Activated naive CD4-positive, alpha-beta T cell treated with anti-CD3 and anti-CD28 coated beads for 36 hours (primary cell): ENCODE measurements around the gene CHERP. TPM values are rescaled to one million over a fixed set of nuclear protein-coding genes. Genes with fewer than 3 reads are reported as not detected.
"Not testable (repeated sequence)": the region's sequence is repeated elsewhere in the genome, so short reads cannot be mapped to it uniquely, and the experiment has no call there.

ENCODE experiments used
- CTCF ChIA-PET: fragments of 350-600 bp; sonication (Branson Sonifier 250); formaldehyde crosslinking; loops from one replicate; lab custom pipeline; 2021; ENCODE audit warnings: antibody characterized with exemption; lab: Charles Lee
- DNase-seq: peaks from one replicate; pipeline ENCODE4 v3.0.0-alpha.2; 2020
- H3K27ac Mint-ChIP-seq: one replicate; pipeline ENCODE4 v1.8.0; 2021; ENCODE audit warnings: mild to moderate bottlenecking, mixed read lengths
- H3K27me3 Mint-ChIP-seq: one replicate; pipeline ENCODE4 v1.8.0; 2021; ENCODE audit warnings: low read depth, mixed read lengths
- H3K36me3 Mint-ChIP-seq: one replicate; pipeline ENCODE4 v1.8.0; 2021; ENCODE audit warnings: low read depth, mixed read lengths
- H3K4me1 Mint-ChIP-seq: one replicate; pipeline ENCODE4 v1.8.0; 2021; ENCODE audit warnings: low read depth, mixed read lengths
- H3K4me3 Mint-ChIP-seq: one replicate; pipeline ENCODE4 v1.8.0; 2021; ENCODE audit warnings: mild to moderate bottlenecking, moderate library complexity, mixed read lengths
- H3K9me3 Mint-ChIP-seq: one replicate; pipeline ENCODE4 v1.8.0; 2021; ENCODE audit warnings: mixed read lengths
- intact Hi-C: fragments of 100-400 bp; cut with micrococcal nuclease; formaldehyde crosslinking; loops from one replicate; pipeline ENCODE4 v1.15.1; 2023
- total RNA-seq, 2 experiments: library from RNA; stranded (reverse); gene quantifications; one replicate each; pipeline ENCODE4 v1.2.3, GENCODE V29; 2021

The CHERP gene
- total RNA-seq, 2 experiments from 2014 or later, result 54.4 to 54.7 TPM

- CTCF ChIA-PET, result interaction anchor here (0.6 to 1.0 kb wide), 2 partner anchors 30 to 309 kb away, joined by 3 to 4 read pairs; no protein-coding TSS in a partner anchor
- H3K4me1 Mint-ChIP-seq, result no peaks in the 10 kb centered on the region
- no peak overlapping the region for H3K4me3 Mint-ChIP-seq
- no peak overlapping the region for H3K27ac Mint-ChIP-seq
- intact Hi-C loops, result no loop called here
- no peaks in the 10 kb centered on the region for H3K9me3 Mint-ChIP-seq
- DNase-seq, result no peak
- no peaks in the 10 kb centered on the region for H3K27me3 Mint-ChIP-seq
- peaks cover 9% of the 10 kb centered on the region for H3K36me3 Mint-ChIP-seq
These were observed 33.7 kb downstream of the CHERP start for GRCh38 chr19:16508546-16508945.

DNA sequence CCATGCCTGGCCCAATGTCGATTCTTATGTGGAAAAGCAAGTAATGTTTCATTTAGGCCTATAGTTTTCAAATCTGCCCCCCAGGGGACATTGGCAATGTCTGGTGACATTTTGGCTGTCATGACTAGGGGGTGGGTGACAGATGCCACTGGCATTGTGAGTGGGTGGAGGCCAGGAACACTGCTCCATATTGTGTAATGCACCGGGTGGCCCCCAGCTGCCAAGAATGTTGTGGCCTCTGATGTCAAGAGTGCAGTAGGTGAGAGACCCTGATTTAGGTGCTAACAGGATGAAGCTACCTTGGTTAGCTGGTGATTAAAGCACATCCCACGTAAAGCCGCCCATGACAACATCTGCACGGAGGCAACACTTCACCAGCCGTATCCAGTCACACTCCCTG is 35.3 kb downstream of the CHERP start:
- Mint-ChIP-seq H3K4me3 (no peak overlapping the region), H3K4me1 (peaks cover 2% of the 10 kb centered on the region), H3K27ac (no peak overlapping the region), H3K9me3 (no peaks in the 10 kb centered on the region), H3K27me3 (no peaks in the 10 kb centered on the region), H3K36me3 (peaks cover 9% of the 10 kb centered on the region)
- no peak for DNase-seq
- CTCF ChIA-PET, result no interaction called here
- intact Hi-C loops, result no loop called here

DNA sequence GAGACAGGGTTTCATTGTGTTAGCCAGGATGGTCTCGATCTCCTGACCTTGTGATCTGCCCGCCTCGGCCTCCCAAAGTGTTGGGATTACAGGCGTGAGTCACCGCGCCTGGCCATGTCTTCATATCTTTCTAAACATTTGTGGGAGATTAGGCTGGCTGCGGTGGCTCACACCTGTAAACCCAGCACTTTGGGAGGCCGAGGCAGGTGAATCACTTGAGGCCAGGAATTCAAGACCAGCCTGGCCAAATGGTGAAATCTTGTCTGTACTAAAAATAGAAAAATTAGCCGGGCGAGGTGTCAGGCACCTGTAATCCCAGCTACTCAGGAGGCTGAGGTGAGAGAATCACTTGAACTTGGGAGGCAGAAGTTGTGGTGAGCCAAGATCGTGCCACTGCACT is 36.1 kb downstream of the CHERP start:
- DNase-seq, H3K27me3 Mint-ChIP-seq, H3K9me3 Mint-ChIP-seq, intact Hi-C loops, H3K4me1 Mint-ChIP-seq, CTCF ChIA-PET, H3K27ac Mint-ChIP-seq, H3K36me3 Mint-ChIP-seq, H3K4me3 Mint-ChIP-seq: not testable (repeated sequence)

GRCh38 chr19:16504271-16504670 is 38.0 kb downstream of the CHERP start:
- CTCF ChIA-PET, result no interaction called here
- intact Hi-C loops, result no loop called here
- H3K4me3 Mint-ChIP-seq, result no peak overlapping the region
- peaks cover 4% of the 10 kb centered on the region for H3K4me1 Mint-ChIP-seq
- no peak for DNase-seq
- no peak overlapping the region for H3K27ac Mint-ChIP-seq
- no peaks in the 10 kb centered on the region for H3K27me3 Mint-ChIP-seq
- no peaks in the 10 kb centered on the region for H3K9me3 Mint-ChIP-seq
- H3K36me3 Mint-ChIP-seq, result peaks cover 12% of the 10 kb centered on the region

DNA sequence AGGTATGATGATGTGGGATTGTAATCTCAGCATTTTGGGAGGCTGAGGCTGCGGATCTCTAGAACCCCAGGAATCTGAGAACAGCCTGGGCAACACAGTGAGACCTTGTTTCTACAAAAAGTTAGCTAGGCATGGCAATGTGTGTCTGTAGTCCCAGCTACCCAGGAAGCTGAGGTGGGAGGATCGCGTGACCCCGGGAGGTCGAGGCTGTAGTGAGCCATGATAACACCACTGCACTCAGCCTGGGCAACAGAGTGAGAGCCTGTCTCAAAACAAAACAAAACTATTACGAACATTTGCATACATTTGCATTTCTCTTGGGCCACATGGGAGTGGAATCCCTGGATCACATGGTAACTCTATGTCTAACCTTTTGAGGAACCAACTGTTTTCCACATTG is 44.4 kb downstream of the CHERP start:
- no peaks in the 10 kb centered on the region for H3K9me3 Mint-ChIP-seq
- peak overlapping the region; percentile 95 for H3K4me3 Mint-ChIP-seq
- no peak overlapping the region for H3K27ac Mint-ChIP-seq
- no peak for DNase-seq
- peaks cover 17% of the 10 kb centered on the region for H3K4me1 Mint-ChIP-seq
- intact Hi-C loops, result loop anchor here (5.0 kb wide), 2 partner anchors 301 to 661 kb away; partner anchors contain the start of gene AP1M1
- CTCF ChIA-PET, result no interaction called here
- H3K27me3 Mint-ChIP-seq, result no peaks in the 10 kb centered on the region
- H3K36me3 Mint-ChIP-seq, result peaks cover 7% of the 10 kb centered on the region

DNA sequence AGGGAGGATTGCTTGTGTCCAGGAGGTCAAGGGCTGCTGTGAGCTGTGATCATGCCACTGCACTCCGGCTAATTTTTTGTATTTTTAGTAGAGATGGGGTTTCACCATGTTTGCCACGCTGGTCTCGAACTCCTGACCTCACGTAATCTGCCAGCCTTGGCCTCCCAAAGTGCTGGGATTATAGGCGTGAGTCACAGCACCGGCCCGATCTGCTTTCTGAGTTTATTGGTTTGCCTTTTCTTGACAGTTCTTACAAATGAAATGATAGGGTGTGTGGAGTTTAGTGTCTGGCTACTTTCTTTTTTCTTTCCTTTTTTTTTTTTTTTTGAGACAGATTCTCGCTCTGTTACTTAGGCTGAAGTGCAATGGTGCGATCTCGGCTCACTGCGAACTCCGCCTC is 45.2 kb downstream of the CHERP start:
- H3K4me1 Mint-ChIP-seq, result peaks cover 17% of the 10 kb centered on the region
- CTCF ChIA-PET, result no interaction called here
- no peak overlapping the region for H3K27ac Mint-ChIP-seq
- intact Hi-C loops, result loop anchor here (5.0 kb wide), 2 partner anchors 300 to 660 kb away; partner anchors contain the start of gene AP1M1
- H3K27me3 Mint-ChIP-seq, result no peaks in the 10 kb centered on the region
- DNase-seq, result no peak
- peaks cover 5% of the 10 kb centered on the region for H3K36me3 Mint-ChIP-seq
- peak overlapping the region; percentile 95 for H3K4me3 Mint-ChIP-seq
- no peaks in the 10 kb centered on the region for H3K9me3 Mint-ChIP-seq

GRCh38 chr19:16496613-16496983 is 45.6 kb downstream of the CHERP start:
- Mint-ChIP-seq H3K4me3 (peak overlapping the region; percentile 95), H3K27me3 (no peaks in the 10 kb centered on the region), H3K36me3 (peaks cover 5% of the 10 kb centered on the region), H3K9me3 (no peaks in the 10 kb centered on the region), H3K27ac (no peak overlapping the region), H3K4me1 (peaks cover 17% of the 10 kb centered on the region)
- intact Hi-C loops, result loop anchor here (1.0 to 5.0 kb wide), 7 partner anchors 24 to 659 kb away; partner anchors contain the start of genes AP1M1, CHERP, MED26 and RAB8A
- CTCF ChIA-PET, result interaction anchor here (1.4 kb wide), 1 partner anchor 19 kb away, joined by 4 read pairs; no protein-coding TSS in a partner anchor
- DNase-seq, result no peak

DNA sequence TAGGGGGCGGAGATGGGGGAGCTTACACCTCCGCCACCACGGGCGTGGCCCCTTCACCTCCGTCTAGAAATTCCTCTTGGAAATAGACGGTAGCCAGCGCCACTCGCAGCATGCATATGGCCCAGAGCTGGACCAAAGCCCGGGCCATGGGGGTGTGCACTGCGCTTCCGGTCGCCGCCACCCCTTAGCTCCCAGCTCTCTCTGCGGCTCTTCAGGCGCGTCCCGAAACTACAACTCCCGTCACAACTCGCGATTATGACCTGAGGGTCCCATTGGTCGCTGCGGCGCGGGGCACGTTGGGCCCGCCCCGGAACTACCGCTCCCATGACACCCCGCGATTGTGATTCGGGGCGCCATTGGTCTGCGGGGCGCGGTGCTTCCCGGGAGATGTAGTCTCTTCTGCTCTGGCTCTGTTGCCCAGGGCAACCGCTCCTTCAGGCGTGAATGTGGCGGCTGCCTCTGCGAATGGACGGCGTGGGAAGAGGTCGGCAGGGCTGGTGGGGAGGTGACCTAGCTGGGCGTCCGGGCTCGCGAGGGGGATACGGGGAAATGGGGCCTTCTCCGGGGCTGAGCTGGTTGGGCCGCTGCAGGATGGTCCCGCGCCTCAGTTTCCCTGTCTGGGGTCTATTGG is 46.1 kb downstream of the CHERP start, which contains the start of the genes C19orf44 and CALR3:
TSS of gene C19orf44 (plus strand) at position 413 of the 631 bp plus-strand sequence. CDS start 4,399 bp downstream, outside the sequence.
TSS of gene CALR3 (minus strand) at position 186 of the 631 bp plus-strand sequence. CDS start at position 148, 38 bp downstream.
- peaks cover 3% of the 10 kb centered on the region for H3K36me3 Mint-ChIP-seq
- H3K27me3 Mint-ChIP-seq, result no peaks in the 10 kb centered on the region
- intact Hi-C loops, result loop anchor here (1.0 to 5.0 kb wide), 7 partner anchors 24 to 659 kb away; partner anchors contain the start of genes AP1M1, CHERP, MED26 and RAB8A
- H3K27ac Mint-ChIP-seq, result peak within 1 kb of the TSS; percentile 64
- peak within 1 kb of the TSS; percentile 95 for H3K4me3 Mint-ChIP-seq
- H3K9me3 Mint-ChIP-seq, result no peaks in the 10 kb centered on the region
- DNase-seq, result peak; percentile 98
- CTCF ChIA-PET, result interaction anchor here (1.4 kb wide), 1 partner anchor 19 kb away, joined by 4 read pairs; no protein-coding TSS in a partner anchor
- peaks cover 15% of the 10 kb centered on the region for H3K4me1 Mint-ChIP-seq

DNA sequence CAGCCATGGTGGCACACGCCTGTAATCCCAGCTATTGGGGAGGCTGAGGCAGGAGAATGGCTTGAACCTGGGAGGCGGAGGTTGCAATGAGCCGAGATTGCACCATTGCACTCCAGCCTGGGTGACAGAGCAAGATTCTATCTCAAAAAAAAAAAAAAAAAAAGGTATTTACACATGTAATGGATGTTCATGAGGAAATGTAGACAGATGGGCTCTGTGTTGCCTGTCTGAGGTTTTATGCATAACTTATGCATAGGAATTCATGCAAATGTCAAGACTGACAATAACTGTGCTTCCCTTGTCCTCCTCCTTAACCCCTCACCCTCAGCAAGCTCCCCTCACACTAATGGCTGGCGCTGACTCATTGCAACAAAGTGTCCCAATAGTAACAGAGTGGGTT is 55.8 kb downstream of the CHERP start:
- CTCF ChIA-PET, result interaction anchor here (0.6 kb wide), 1 partner anchor 33 kb away, joined by 3 read pairs; no protein-coding TSS in a partner anchor
- intact Hi-C loops, H3K4me3 Mint-ChIP-seq, H3K4me1 Mint-ChIP-seq, DNase-seq, H3K27me3 Mint-ChIP-seq, H3K27ac Mint-ChIP-seq, H3K9me3 Mint-ChIP-seq, H3K36me3 Mint-ChIP-seq: not testable (repeated sequence)

DNA sequence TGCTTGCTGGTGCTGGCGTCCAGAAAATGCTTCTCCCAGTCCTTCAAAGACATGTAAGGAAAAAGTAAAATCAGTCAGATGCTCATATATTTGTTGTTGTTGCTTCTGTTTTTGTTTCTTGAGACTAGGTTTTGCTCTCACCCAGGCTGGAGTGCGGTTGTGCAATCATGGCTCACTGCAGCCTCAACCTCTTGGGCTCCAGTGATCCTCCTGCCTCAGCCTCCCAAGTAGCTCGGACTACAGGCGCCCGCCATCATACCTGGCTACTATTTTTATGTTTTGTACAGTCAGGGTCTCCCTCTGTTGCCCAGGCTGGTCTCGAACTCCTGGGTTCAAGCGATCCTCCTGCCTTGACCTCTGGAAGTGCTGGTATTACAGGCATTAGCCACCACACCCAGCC is 59.5 kb downstream of the CHERP start:
- DNase-seq, result no peak
- H3K36me3 Mint-ChIP-seq, result no peaks in the 10 kb centered on the region
- H3K27me3 Mint-ChIP-seq, result no peaks in the 10 kb centered on the region
- no peak overlapping the region for H3K4me3 Mint-ChIP-seq
- H3K4me1 Mint-ChIP-seq, result no peaks in the 10 kb centered on the region
- no peak overlapping the region for H3K27ac Mint-ChIP-seq
- H3K9me3 Mint-ChIP-seq, result no peaks in the 10 kb centered on the region
- intact Hi-C loops, result no loop called here
- CTCF ChIA-PET, result interaction anchor here (0.6 kb wide), 1 partner anchor 21 kb away, joined by 3 read pairs; no protein-coding TSS in a partner anchor

DNA sequence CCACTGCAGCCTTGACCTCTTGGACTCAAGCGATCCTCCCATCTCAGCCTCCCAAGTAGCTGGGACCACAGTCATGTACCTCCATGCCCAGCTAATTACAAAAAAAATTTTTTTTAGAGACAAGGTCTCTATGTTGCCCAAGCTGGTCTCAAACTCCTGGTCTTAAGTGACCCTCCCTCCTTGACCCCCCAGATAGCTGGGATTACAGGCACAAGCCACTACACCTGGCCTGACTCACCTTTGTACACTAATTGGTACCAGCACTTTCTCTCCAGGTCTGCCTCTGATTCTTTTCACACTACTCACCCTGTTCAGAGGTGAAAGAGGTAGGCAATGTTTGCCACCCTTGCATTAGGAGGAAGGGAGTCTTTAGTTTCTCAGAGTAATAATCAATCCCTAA is 64.9 kb downstream of the CHERP start:
- Mint-ChIP-seq H3K36me3 (no peaks in the 10 kb centered on the region), H3K27ac (no peak overlapping the region), H3K4me3 (no peak overlapping the region), H3K27me3 (no peaks in the 10 kb centered on the region), H3K9me3 (peaks cover 2% of the 10 kb centered on the region), H3K4me1 (no peaks in the 10 kb centered on the region)
- CTCF ChIA-PET, result interaction anchor here (0.6 kb wide), 1 partner anchor 816 kb away, joined by 4 read pairs; no protein-coding TSS in a partner anchor
- intact Hi-C loops, result no loop called here
- no peak for DNase-seq

GRCh38 chr19:16476401-16476800 is 65.8 kb downstream of the CHERP start:
- Mint-ChIP-seq H3K36me3 (no peaks in the 10 kb centered on the region), H3K4me1 (no peaks in the 10 kb centered on the region), H3K27ac (no peak overlapping the region), H3K27me3 (no peaks in the 10 kb centered on the region), H3K9me3 (peaks cover 2% of the 10 kb centered on the region), H3K4me3 (no peak overlapping the region)
- CTCF ChIA-PET, result interaction anchor here (0.6 kb wide), 1 partner anchor 817 kb away, joined by 4 read pairs; no protein-coding TSS in a partner anchor
- no peak for DNase-seq
- intact Hi-C loops, result no loop called here
